Activated naive CD8-positive, alpha-beta T cell treated with anti-CD3 and anti-CD28 coated beads, Interleukin-2, amount 50 U/mL, for 24 hours (primary cell): ENCODE measurements around the gene PGBD2.

Experiments
- ATAC-seq: fragments of 150-1000 bp; cut with Tn5 transposase; one replicate; pipeline ENCODE4 v1.10.0; 2021
- DNase-seq: peaks from one replicate; pipeline ENCODE4 v3.0.0; 2021
- H3K27ac Mint-ChIP-seq: one replicate; pipeline ENCODE4 v1.8.0; 2021; ENCODE audit warnings: mild to moderate bottlenecking, mixed read lengths
- H3K27me3 Mint-ChIP-seq: one replicate; pipeline ENCODE4 v1.8.0; 2021; ENCODE audit warnings: mixed read lengths
- H3K36me3 Mint-ChIP-seq: one replicate; pipeline ENCODE4 v1.8.0; 2021; ENCODE audit warnings: low read depth, mixed read lengths
- H3K4me1 Mint-ChIP-seq: one replicate; pipeline ENCODE4 v1.8.0; 2021; ENCODE audit warnings: mixed read lengths
- H3K4me3 Mint-ChIP-seq: one replicate; pipeline ENCODE4 v1.8.0; 2021; ENCODE audit warnings: mild to moderate bottlenecking, moderate library complexity, mixed read lengths
- H3K9me3 Mint-ChIP-seq: one replicate; pipeline ENCODE4 v1.8.0; 2021; ENCODE audit warnings: mixed read lengths

Gene PGBD2

GRCh38 chr1:248906009-248906752 is at the start of gene PGBD2:
Gene PGBD2, plus strand, starts transcription at chr1:248906235. Its CDS starts 7,628 bp downstream, at chr1:248913863.
- Mint-ChIP-seq H3K27ac (peak within 1 kb of the TSS; percentile 93), H3K4me1 (peaks cover 21% of the 10 kb centered on the region), H3K27me3 (no peaks in the 10 kb centered on the region), H3K4me3 (peak within 1 kb of the TSS; percentile 93), H3K9me3 (no peaks in the 10 kb centered on the region), H3K36me3 (peaks cover 3% of the 10 kb centered on the region)
- ATAC-seq = peak; percentile 91
- DNase-seq = peak; percentile 98

- no peak for ATAC-seq
- H3K27ac Mint-ChIP-seq = peak overlapping the region; percentile 97
- no peaks in the 10 kb centered on the region for H3K27me3 Mint-ChIP-seq
- peaks cover 29% of the 10 kb centered on the region for H3K36me3 Mint-ChIP-seq
- peak overlapping the region; percentile 95 for H3K4me3 Mint-ChIP-seq
- no peaks in the 10 kb centered on the region for H3K9me3 Mint-ChIP-seq
- no peak for DNase-seq
- H3K4me1 Mint-ChIP-seq = peaks cover 23% of the 10 kb centered on the region
These were observed 48.8 kb upstream of the PGBD2 start for GRCh38 chr1:248857201-248857600.

- H3K27ac Mint-ChIP-seq = peak overlapping the region; percentile 97
- peaks cover 28% of the 10 kb centered on the region for H3K4me1 Mint-ChIP-seq
- ATAC-seq (no peak), DNase-seq (no peak)
- no peaks in the 10 kb centered on the region for H3K27me3 Mint-ChIP-seq
- no peaks in the 10 kb centered on the region for H3K9me3 Mint-ChIP-seq
- peaks cover 29% of the 10 kb centered on the region for H3K36me3 Mint-ChIP-seq
- peak overlapping the region; percentile 95 for H3K4me3 Mint-ChIP-seq
These were observed 48.3 kb upstream of the PGBD2 start for GRCh38 chr1:248857749-248858095.

- Mint-ChIP-seq H3K27me3 (no peaks in the 10 kb centered on the region), H3K36me3 (peaks cover 29% of the 10 kb centered on the region), H3K4me3 (peak overlapping the region; percentile 95), H3K4me1 (peaks cover 32% of the 10 kb centered on the region), H3K9me3 (no peaks in the 10 kb centered on the region), H3K27ac (peak overlapping the region; percentile 97)
- ATAC-seq (peak; percentile 47), DNase-seq (peak; percentile 46)
These were observed 47.7 kb upstream of the PGBD2 start for GRCh38 chr1:248858096-248858890.

GRCh38 chr1:248858891-248859889 is 46.8 kb upstream of the PGBD2 start, which contains the start of gene ZNF692:
Gene ZNF692, minus strand, starts transcription at chr1:248859085. Its CDS starts 776 bp downstream, at chr1:248858309.
- Mint-ChIP-seq H3K27ac (peak within 1 kb of the TSS; percentile 97), H3K36me3 (peaks cover 25% of the 10 kb centered on the region), H3K4me3 (peak within 1 kb of the TSS; percentile 95), H3K4me1 (peaks cover 40% of the 10 kb centered on the region), H3K27me3 (no peaks in the 10 kb centered on the region), H3K9me3 (no peaks in the 10 kb centered on the region)
- peak; percentile 84 for ATAC-seq
- DNase-seq = peak; percentile 96

GRCh38 chr1:248860007-248860406 is 46.0 kb upstream of the PGBD2 start:
- DNase-seq (no peak), ATAC-seq (no peak)
- Mint-ChIP-seq H3K4me1 (peaks cover 41% of the 10 kb centered on the region), H3K4me3 (peak overlapping the region; percentile 95), H3K27me3 (no peaks in the 10 kb centered on the region), H3K27ac (peak overlapping the region; percentile 97), H3K36me3 (peaks cover 18% of the 10 kb centered on the region), H3K9me3 (no peaks in the 10 kb centered on the region)

GRCh38 chr1:248861616-248862015 is 44.4 kb upstream of the PGBD2 start:
- Mint-ChIP-seq H3K4me3 (peak overlapping the region; percentile 83), H3K4me1 (peaks cover 41% of the 10 kb centered on the region), H3K9me3 (no peaks in the 10 kb centered on the region), H3K27ac (peak overlapping the region; percentile 21), H3K27me3 (no peaks in the 10 kb centered on the region), H3K36me3 (peaks cover 7% of the 10 kb centered on the region)
- ATAC-seq = no peak
- no peak for DNase-seq

- Mint-ChIP-seq H3K36me3 (peaks cover 4% of the 10 kb centered on the region), H3K27ac (peak overlapping the region; percentile 65), H3K4me1 (peaks cover 41% of the 10 kb centered on the region), H3K9me3 (no peaks in the 10 kb centered on the region), H3K27me3 (no peaks in the 10 kb centered on the region), H3K4me3 (peak overlapping the region; percentile 83)
- ATAC-seq (peak; percentile 24), DNase-seq (no peak)
These were observed 43.4 kb upstream of the PGBD2 start for GRCh38 chr1:248862695-248862997.

GRCh38 chr1:248862998-248863881 is 42.8 kb upstream of the PGBD2 start:
- peaks cover 4% of the 10 kb centered on the region for H3K36me3 Mint-ChIP-seq
- ATAC-seq (peak; percentile 75), DNase-seq (peak; percentile 85)
- H3K27me3 Mint-ChIP-seq = no peaks in the 10 kb centered on the region
- no peaks in the 10 kb centered on the region for H3K9me3 Mint-ChIP-seq
- peaks cover 40% of the 10 kb centered on the region for H3K4me1 Mint-ChIP-seq
- peak overlapping the region; percentile 65 for H3K27ac Mint-ChIP-seq
- peak overlapping the region; percentile 83 for H3K4me3 Mint-ChIP-seq

GRCh38 chr1:248871837-248872401 is 34.1 kb upstream of the PGBD2 start:
- H3K27ac Mint-ChIP-seq = peak overlapping the region; percentile 96
- no peak for DNase-seq
- H3K36me3 Mint-ChIP-seq = peaks cover 6% of the 10 kb centered on the region
- no peak for ATAC-seq
- H3K9me3 Mint-ChIP-seq = no peaks in the 10 kb centered on the region
- peaks cover 6% of the 10 kb centered on the region for H3K27me3 Mint-ChIP-seq
- H3K4me3 Mint-ChIP-seq = peak overlapping the region; percentile 6
- H3K4me1 Mint-ChIP-seq = peaks cover 23% of the 10 kb centered on the region

GRCh38 chr1:248872752-248873408 is 33.2 kb upstream of the PGBD2 start:
- Mint-ChIP-seq H3K27me3 (peaks cover 6% of the 10 kb centered on the region), H3K36me3 (peaks cover 6% of the 10 kb centered on the region)
- peak; percentile 71 for DNase-seq

GRCh38 chr1:248873409-248873992 is 32.5 kb upstream of the PGBD2 start:
- Mint-ChIP-seq H3K27me3 (peaks cover 6% of the 10 kb centered on the region), H3K36me3 (peaks cover 6% of the 10 kb centered on the region), H3K4me3 (peak overlapping the region; percentile 91), H3K27ac (peak overlapping the region; percentile 96), H3K4me1 (peaks cover 23% of the 10 kb centered on the region), H3K9me3 (no peaks in the 10 kb centered on the region)
- DNase-seq = peak; percentile 94
- peak; percentile 92 for ATAC-seq

More at GRCh38 chr1:248872752-248873408, 33.2 kb upstream of the PGBD2 start:
- Mint-ChIP-seq H3K27ac (peak overlapping the region; percentile 96), H3K9me3 (no peaks in the 10 kb centered on the region), H3K4me3 (peak overlapping the region; percentile 91), H3K4me1 (peaks cover 23% of the 10 kb centered on the region)
- ATAC-seq = peak; percentile 68
